Activated T-helper 1 cell treated with anti-CD3 and anti-CD28 coated beads, Interleukin-12 subunit alpha, Interleukin-12 subunit beta, Interleukin-2, Interleukin-4 antibody, amounts not matched to agents 30 ng/mL and 10 ng/mL and 1 ng/mL, durations not matched to agents 14 hours and 24 hours and 36 hours (primary cell): ENCODE results near the gene ADAMTS8. TPM values are rescaled to one million over a fixed set of nuclear protein-coding genes. Genes with fewer than 3 reads are reported as not detected.

ENCODE experiments used
- DNase-seq: peaks from one replicate; pipeline ENCODE4 v3.0.0; 2021; ENCODE audit warnings: low spot score
- H3K27ac Mint-ChIP-seq: one replicate; pipeline ENCODE4 v1.8.0; 2021; ENCODE audit warnings: mild to moderate bottlenecking, mixed read lengths
- H3K27me3 Mint-ChIP-seq: one replicate; pipeline ENCODE4 v1.8.0; 2022; ENCODE audit warnings: mild to moderate bottlenecking, moderate library complexity, mixed read lengths; ENCODE audit not compliant: insufficient read depth
- H3K36me3 Mint-ChIP-seq: one replicate; pipeline ENCODE4 v1.8.0; 2021; ENCODE audit warnings: low read depth, mixed read lengths
- H3K4me1 Mint-ChIP-seq: one replicate; pipeline ENCODE4 v1.8.0; 2021; ENCODE audit warnings: low read depth, mixed read lengths
- H3K4me3 Mint-ChIP-seq: one replicate; pipeline ENCODE4 v1.8.0; 2021; ENCODE audit warnings: mild to moderate bottlenecking, moderate library complexity, mixed read lengths
- H3K9me3 Mint-ChIP-seq: one replicate; pipeline ENCODE4 v1.8.0; 2021; ENCODE audit warnings: mixed read lengths
- intact Hi-C: fragments of 100-400 bp; cut with micrococcal nuclease; formaldehyde crosslinking; loops from one replicate; pipeline ENCODE4 v1.15.1; 2024
- total RNA-seq: library from RNA; stranded (reverse); gene quantifications from 2 replicates; pipeline ENCODE4 v1.2.3, GENCODE V29; 2022

Gene ADAMTS8
- total RNA-seq, 1 donor from 2014 or later: not detected

- Mint-ChIP-seq H3K9me3 (no peaks in the 10 kb centered on the region), H3K4me3 (no peak overlapping the region), H3K27ac (no peak overlapping the region), H3K4me1 (peaks cover 11% of the 10 kb centered on the region), H3K36me3 (no peaks in the 10 kb centered on the region), H3K27me3 (peaks cover 7% of the 10 kb centered on the region)
- intact Hi-C loops: no loop called here
- DNase-seq: no peak
These were observed 24.4 kb downstream of the ADAMTS8 start for GRCh38 chr11:130403967-130404366.

- peaks cover 8% of the 10 kb centered on the region for H3K27me3 Mint-ChIP-seq
- no peaks in the 10 kb centered on the region for H3K36me3 Mint-ChIP-seq
- no peak for DNase-seq
- intact Hi-C loops: no loop called here
- H3K27ac Mint-ChIP-seq: no peak overlapping the region
- no peak overlapping the region for H3K4me3 Mint-ChIP-seq
- H3K4me1 Mint-ChIP-seq: peaks cover 11% of the 10 kb centered on the region
- H3K9me3 Mint-ChIP-seq: no peaks in the 10 kb centered on the region
These were observed 25.1 kb downstream of the ADAMTS8 start for GRCh38 chr11:130403271-130403804.

- Mint-ChIP-seq H3K4me3 (no peak overlapping the region), H3K36me3 (no peaks in the 10 kb centered on the region), H3K4me1 (peaks cover 11% of the 10 kb centered on the region), H3K9me3 (no peaks in the 10 kb centered on the region), H3K27ac (no peak overlapping the region), H3K27me3 (peaks cover 10% of the 10 kb centered on the region)
- intact Hi-C loops: no loop called here
- no peak for DNase-seq
These were observed 25.8 kb downstream of the ADAMTS8 start for GRCh38 chr11:130402570-130402969.

- DNase-seq: no peak
- H3K27ac Mint-ChIP-seq: no peak overlapping the region
- intact Hi-C loops: no loop called here
These were observed 27.5 kb downstream of the ADAMTS8 start for GRCh38 chr11:130400781-130401483.

GRCh38 chr11:130399196-130399595 lies 29.2 kb downstream of the ADAMTS8 start:
- Mint-ChIP-seq H3K9me3 (no peaks in the 10 kb centered on the region), H3K4me3 (no peak overlapping the region), H3K27me3 (peaks cover 8% of the 10 kb centered on the region), H3K36me3 (no peaks in the 10 kb centered on the region), H3K4me1 (peaks cover 11% of the 10 kb centered on the region), H3K27ac (peak overlapping the region; percentile 24)
- DNase-seq: no peak
- intact Hi-C loops: no loop called here

More at GRCh38 chr11:130400781-130401483, 27.5 kb downstream of the ADAMTS8 start:
- H3K9me3 Mint-ChIP-seq: no peaks in the 10 kb centered on the region
- peaks cover 8% of the 10 kb centered on the region for H3K27me3 Mint-ChIP-seq
- peaks cover 11% of the 10 kb centered on the region for H3K4me1 Mint-ChIP-seq
- no peak overlapping the region for H3K4me3 Mint-ChIP-seq
- no peaks in the 10 kb centered on the region for H3K36me3 Mint-ChIP-seq

- intact Hi-C loops: no loop called here
These were observed 30.6 kb downstream of the ADAMTS8 start for GRCh38 chr11:130397780-130398179.

GRCh38 chr11:130396965-130397364 lies 31.4 kb downstream of the ADAMTS8 start:
- peaks cover 15% of the 10 kb centered on the region for H3K27me3 Mint-ChIP-seq
- H3K36me3 Mint-ChIP-seq: no peaks in the 10 kb centered on the region
- no peak overlapping the region for H3K27ac Mint-ChIP-seq
- intact Hi-C loops: no loop called here
- H3K9me3 Mint-ChIP-seq: no peaks in the 10 kb centered on the region
- H3K4me1 Mint-ChIP-seq: peaks cover 11% of the 10 kb centered on the region
- H3K4me3 Mint-ChIP-seq: no peak overlapping the region
- no peak for DNase-seq

More at GRCh38 chr11:130397780-130398179, 30.6 kb downstream of the ADAMTS8 start:
- Mint-ChIP-seq H3K27me3 (peaks cover 11% of the 10 kb centered on the region), H3K4me1 (peaks cover 11% of the 10 kb centered on the region), H3K36me3 (no peaks in the 10 kb centered on the region), H3K4me3 (no peak overlapping the region), H3K9me3 (no peaks in the 10 kb centered on the region), H3K27ac (no peak overlapping the region)
- no peak for DNase-seq

GRCh38 chr11:130394615-130395014 lies 33.8 kb downstream of the ADAMTS8 start:
- H3K9me3 Mint-ChIP-seq: no peaks in the 10 kb centered on the region
- no peaks in the 10 kb centered on the region for H3K4me1 Mint-ChIP-seq
- H3K27me3 Mint-ChIP-seq: peaks cover 11% of the 10 kb centered on the region
- intact Hi-C loops: loop anchor here (5.0 kb wide), 1 partner anchor 182 kb away; no protein-coding TSS in a partner anchor
- no peak for DNase-seq
- no peak overlapping the region for H3K4me3 Mint-ChIP-seq
- H3K36me3 Mint-ChIP-seq: no peaks in the 10 kb centered on the region
- H3K27ac Mint-ChIP-seq: no peak overlapping the region

GRCh38 chr11:130391711-130392110 lies 36.7 kb downstream of the ADAMTS8 start:
- no peak overlapping the region for H3K27ac Mint-ChIP-seq
- intact Hi-C loops: loop anchor here (5.0 kb wide), 1 partner anchor 179 kb away; no protein-coding TSS in a partner anchor
- no peak for DNase-seq
- peaks cover 13% of the 10 kb centered on the region for H3K4me1 Mint-ChIP-seq
- H3K27me3 Mint-ChIP-seq: peaks cover 8% of the 10 kb centered on the region
- H3K36me3 Mint-ChIP-seq: no peaks in the 10 kb centered on the region
- no peaks in the 10 kb centered on the region for H3K9me3 Mint-ChIP-seq
- no peak overlapping the region for H3K4me3 Mint-ChIP-seq

- DNase-seq: no peak
These were observed 38.2 kb downstream of the ADAMTS8 start for GRCh38 chr11:130390071-130390758.

GRCh38 chr11:130389335-130389935 lies 39.0 kb downstream of the ADAMTS8 start:
- no peak for DNase-seq
- no peaks in the 10 kb centered on the region for H3K36me3 Mint-ChIP-seq
- no peaks in the 10 kb centered on the region for H3K9me3 Mint-ChIP-seq
- no peak overlapping the region for H3K27ac Mint-ChIP-seq
- no peak overlapping the region for H3K4me3 Mint-ChIP-seq
- peaks cover 8% of the 10 kb centered on the region for H3K27me3 Mint-ChIP-seq
- intact Hi-C loops: loop anchor here (1.0 kb wide), 2 partner anchors 42 to 73 kb away; no protein-coding TSS in a partner anchor
- H3K4me1 Mint-ChIP-seq: peaks cover 13% of the 10 kb centered on the region

More at GRCh38 chr11:130390071-130390758, 38.2 kb downstream of the ADAMTS8 start:
- Mint-ChIP-seq H3K36me3 (no peaks in the 10 kb centered on the region), H3K9me3 (no peaks in the 10 kb centered on the region), H3K27ac (no peak overlapping the region), H3K4me1 (peaks cover 13% of the 10 kb centered on the region), H3K4me3 (no peak overlapping the region), H3K27me3 (peaks cover 8% of the 10 kb centered on the region)
- intact Hi-C loops: loop anchor here (5.0 kb wide), 1 partner anchor 178 kb away; no protein-coding TSS in a partner anchor

GRCh38 chr11:130388607-130389205 lies 39.7 kb downstream of the ADAMTS8 start:
- Mint-ChIP-seq H3K4me3 (peak overlapping the region; percentile 34), H3K27me3 (peaks cover 4% of the 10 kb centered on the region), H3K36me3 (no peaks in the 10 kb centered on the region), H3K27ac (peak overlapping the region; percentile 6), H3K9me3 (no peaks in the 10 kb centered on the region), H3K4me1 (peaks cover 13% of the 10 kb centered on the region)
- intact Hi-C loops: loop anchor here (1.0 kb wide), 2 partner anchors 43 to 72 kb away; no protein-coding TSS in a partner anchor
- no peak for DNase-seq
